Small intestine (tissue), 7 donors: ENCODE results near the gene UCHL3. TPM values are rescaled to one million over a fixed set of nuclear protein-coding genes. Genes with fewer than 3 reads are reported as not detected.

Source experiments
- DNase-seq, 2 donors: peaks; one replicate each; pipeline versions ENCODE4 v3.0.0 to v3.0.0-alpha.2; 2013
- FAIRE-seq: peaks from 2 replicates; lab custom pipeline; 2012; peaks lifted over from hg19 to GRCh38; lab: Jason Lieb, UNC
- H3K27ac ChIP-seq, 3 donors: one replicate each; pipeline ENCODE4 v1.5.1; 2013; ENCODE audit warnings: low read length in 2 of 3, mild to moderate bottlenecking in 2 of 3, control low read depth in 1 of 3, inconsistent platforms in 1 of 3, low read depth in 1 of 3, moderate library complexity in 1 of 3
- H3K27me3 ChIP-seq, 3 donors: one replicate each; pipeline ENCODE4 v1.6.1; 2013; ENCODE audit warnings: low read length in 3 of 3, inconsistent platforms in 1 of 3; ENCODE audit not compliant: control insufficient read depth in 3 of 3, insufficient read depth in 3 of 3
- H3K36me3 ChIP-seq, 3 donors: one replicate each; pipeline ENCODE4 v1.6.1; 2013; ENCODE audit warnings: low read length in 3 of 3, inconsistent platforms in 1 of 3, low read depth in 1 of 3, mild to moderate bottlenecking in 1 of 3, moderate library complexity in 1 of 3; ENCODE audit not compliant: control insufficient read depth in 3 of 3, insufficient read depth in 2 of 3
- H3K4me1 ChIP-seq, 3 donors: one replicate each; pipeline ENCODE4 v1.6.1; 2013; ENCODE audit warnings: low read length in 2 of 3, inconsistent platforms in 1 of 3, low read depth in 1 of 3, mild to moderate bottlenecking in 1 of 3, moderate library complexity in 1 of 3; ENCODE audit not compliant: control insufficient read depth in 3 of 3, insufficient read depth in 2 of 3
- H3K4me3 ChIP-seq, 3 donors: one replicate each; pipeline ENCODE4 v1.5.1; 2013; ENCODE audit warnings: low read length in 3 of 3, control low read depth in 1 of 3, inconsistent platforms in 1 of 3, low read depth in 1 of 3, mild to moderate bottlenecking in 1 of 3, moderate library complexity in 1 of 3
- H3K9me3 ChIP-seq, 2 donors: one replicate each; pipeline ENCODE4 v1.6.1; 2013; ENCODE audit warnings: low read depth in 1 of 2, low read length in 1 of 2; ENCODE audit not compliant: control insufficient read depth in 2 of 2, insufficient read depth in 1 of 2
- WGBS, 3 donors: extraction: QIAGEN DNeasy Blood & Tissue Kit; methylation state at CpG; one replicate each; pipeline ENCODE4 v1.1.7; 2013; 5-methylcytosine and 5-hydroxymethylcytosine counted together
- polyA plus RNA-seq, 4 donors: library from polyadenylated mRNA; stranded (reverse) in 3 of 4; unstranded in 1 of 4; fragments of 200-250 nt in 3 of 4; fragments of 120-200 nt in 1 of 4; gene quantifications; one replicate each; pipeline versions ENCODE4 v1.2.1 to v1.2.3, GENCODE V29; 2013
- donor health status: healthy with polysubstance abuse.
- donor health status: control.
- donor health status: control.
- donor health status: Bipolar disorder and iron deficiency.
- donor health status: healthy.

UCHL3 gene
- polyA plus RNA-seq, 4 donors = 30.3 to 63.2 (median 41.8) TPM

DNA sequence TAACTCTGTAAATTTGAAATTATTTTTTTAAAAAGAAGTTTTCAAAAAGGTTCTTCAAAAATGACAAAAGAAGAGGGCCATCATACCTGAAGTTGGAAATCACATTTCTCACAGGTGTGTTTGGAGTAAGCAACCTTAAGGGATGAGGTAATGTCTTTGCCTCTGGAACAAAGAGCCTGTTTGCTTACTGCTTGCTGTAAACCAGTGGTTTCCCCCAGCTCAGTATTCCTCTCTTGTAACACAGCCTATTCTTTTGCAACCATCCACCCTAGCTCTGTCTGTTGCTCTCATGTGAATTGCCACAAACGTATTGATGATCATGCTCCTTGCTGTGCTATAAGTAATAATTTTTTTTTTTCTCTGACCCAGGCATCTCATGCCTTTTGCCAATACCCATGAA is 38.1 kb downstream of the UCHL3 start:
- Histone ChIP-seq H3K4me1 (no peaks in the 10 kb centered on the region), H3K4me3 (no peak overlapping the region), H3K27ac (no peak overlapping the region), H3K9me3 (no peaks in the 10 kb centered on the region), H3K27me3 (no peaks in the 10 kb centered on the region), H3K36me3 (peaks cover 0 to 5% (median 4%) of the 10 kb centered on the region in 3 donors)
- 76 to 89% (median 79%) methylated on average over 1 of the region's 1 CpG for WGBS, 3 donors
- no peak for FAIRE-seq
- peak in 1 of 2 donors; percentile 7 for DNase-seq

DNA sequence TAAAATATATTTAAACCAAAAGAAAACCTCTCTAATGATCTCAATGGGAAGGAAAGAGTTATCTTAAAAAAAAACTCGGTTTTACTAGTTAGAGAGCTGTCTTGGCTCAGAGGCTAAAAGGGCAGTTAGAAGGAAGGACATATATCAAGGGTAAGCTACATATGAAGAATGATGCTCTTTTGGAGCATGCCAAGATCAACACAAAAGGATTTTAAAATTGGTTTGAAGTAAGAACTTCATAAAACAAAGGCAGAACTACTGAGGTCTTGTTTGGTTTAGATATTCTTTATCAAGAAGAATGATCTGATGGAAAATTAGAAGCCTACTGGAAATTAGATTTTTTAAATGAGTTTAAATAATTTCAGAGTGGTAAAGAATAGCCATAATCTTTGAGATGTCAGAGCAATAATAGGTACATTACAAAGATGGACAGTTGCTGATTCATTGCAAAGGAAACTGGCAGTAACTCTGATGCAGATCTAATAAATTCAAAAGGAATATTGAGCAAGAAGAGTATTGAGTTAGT is 47.1 kb downstream of the UCHL3 start:
- 46 to 75% (median 73%) methylated on average over 1 of the region's 1 CpG for WGBS, 3 donors
- no peaks in the 10 kb centered on the region for H3K9me3 ChIP-seq
- FAIRE-seq (no peak), DNase-seq (no peak)
- H3K27me3 ChIP-seq = no peaks in the 10 kb centered on the region
- no peak overlapping the region for H3K27ac ChIP-seq
- no peaks in the 10 kb centered on the region for H3K4me1 ChIP-seq
- H3K4me3 ChIP-seq = no peak overlapping the region
- H3K36me3 ChIP-seq = peaks cover 0 to 5% (median 3%) of the 10 kb centered on the region in 3 donors

GRCh38 chr13:75600371-75600770 is 50.8 kb downstream of the UCHL3 start:
- no peaks in the 10 kb centered on the region for H3K4me1 ChIP-seq
- H3K27ac ChIP-seq = no peak overlapping the region
- DNase-seq (no peak), FAIRE-seq (no peak)
- no peaks in the 10 kb centered on the region for H3K9me3 ChIP-seq
- peaks cover 0 to 11% (median 1%) of the 10 kb centered on the region in 3 donors for H3K36me3 ChIP-seq
- no peaks in the 10 kb centered on the region for H3K27me3 ChIP-seq
- 62 to 80% (median 69%) methylated on average over 4 of the region's 4 CpGs for WGBS, 3 donors
- H3K4me3 ChIP-seq = no peak overlapping the region

DNA sequence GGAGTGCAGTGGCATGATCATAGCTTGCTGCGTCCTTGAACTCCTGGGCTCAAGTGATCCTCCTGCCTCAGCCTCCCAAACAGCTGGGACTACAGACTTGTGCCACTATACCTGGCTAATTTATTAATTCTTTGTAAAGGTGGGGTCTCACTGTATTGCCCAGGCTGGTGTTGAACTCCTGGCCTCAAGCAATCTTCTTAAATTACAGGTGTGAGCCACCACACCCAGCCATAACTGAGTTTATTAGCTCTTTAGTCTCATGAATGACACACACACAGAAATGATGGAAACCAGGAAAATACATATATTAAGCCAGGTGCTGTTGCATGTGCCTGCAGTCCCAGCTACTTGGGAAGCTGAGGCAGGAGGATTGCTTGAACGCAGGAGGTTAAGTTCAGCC is 53.4 kb downstream of the UCHL3 start:
- Histone ChIP-seq H3K4me3 (no peak overlapping the region), H3K27me3 (no peaks in the 10 kb centered on the region), H3K27ac (no peak overlapping the region), H3K4me1 (no peaks in the 10 kb centered on the region), H3K36me3 (peaks cover 0 to 14% (median 1%) of the 10 kb centered on the region in 3 donors), H3K9me3 (no peaks in the 10 kb centered on the region)
- FAIRE-seq (no peak), DNase-seq (peak; percentile 9 to 18)
- 93 to 99% (median 98%) methylated on average over 2 of the region's 2 CpGs for WGBS, 3 donors

DNA sequence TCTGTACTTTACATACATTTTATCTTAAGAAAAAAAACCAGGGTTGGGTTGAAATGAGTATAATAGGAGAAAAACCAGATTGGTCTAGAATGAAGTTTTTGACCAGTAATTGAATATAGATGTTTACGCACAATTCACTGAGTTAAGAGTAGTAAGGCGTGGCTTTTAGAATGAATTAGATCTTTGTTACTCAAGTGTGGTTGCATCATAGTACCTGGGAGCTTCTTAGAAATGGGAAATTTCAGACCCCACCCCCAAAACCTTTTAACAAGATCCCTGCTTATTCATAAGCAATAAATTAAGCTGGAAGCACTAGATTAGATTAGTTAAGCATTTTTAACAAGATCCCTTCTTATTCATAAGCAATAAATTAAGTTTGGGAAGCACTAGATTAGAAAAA is 57.9 kb downstream of the UCHL3 start:
- Histone ChIP-seq H3K27me3 (no peaks in the 10 kb centered on the region), H3K36me3 (peaks cover 0 to 11% (median 0%) of the 10 kb centered on the region in 3 donors), H3K27ac (no peak overlapping the region), H3K9me3 (no peaks in the 10 kb centered on the region), H3K4me3 (no peak overlapping the region), H3K4me1 (no peaks in the 10 kb centered on the region)
- peak in 1 of 2 donors; percentile 7 for DNase-seq
- FAIRE-seq = no peak
- WGBS, 3 donors = 92 to 98% (median 95%) methylated on average over 2 of the region's 2 CpGs

- H3K4me1 ChIP-seq = no peaks in the 10 kb centered on the region
- H3K27ac ChIP-seq = no peak overlapping the region
- H3K36me3 ChIP-seq = peaks cover 0 to 3% (median 0%) of the 10 kb centered on the region in 3 donors
- H3K9me3 ChIP-seq = no peaks in the 10 kb centered on the region
- no peak overlapping the region for H3K4me3 ChIP-seq
- DNase-seq (no peak), FAIRE-seq (no peak)
- no peaks in the 10 kb centered on the region for H3K27me3 ChIP-seq
Measured at GRCh38 chr13:75610466-75610865, 60.9 kb downstream of the UCHL3 start.

GRCh38 chr13:75612354-75612753 is 62.8 kb downstream of the UCHL3 start:
- DNase-seq (no peak), FAIRE-seq (no peak)
- H3K9me3 ChIP-seq = no peaks in the 10 kb centered on the region
- no peaks in the 10 kb centered on the region for H3K4me1 ChIP-seq
- H3K4me3 ChIP-seq = no peak overlapping the region
- 83 to 91% (median 88%) methylated on average over 2 of the region's 2 CpGs for WGBS, 3 donors
- H3K27me3 ChIP-seq = no peaks in the 10 kb centered on the region
- no peak overlapping the region for H3K27ac ChIP-seq
- peaks cover 0 to 4% (median 4%) of the 10 kb centered on the region in 3 donors for H3K36me3 ChIP-seq

DNA sequence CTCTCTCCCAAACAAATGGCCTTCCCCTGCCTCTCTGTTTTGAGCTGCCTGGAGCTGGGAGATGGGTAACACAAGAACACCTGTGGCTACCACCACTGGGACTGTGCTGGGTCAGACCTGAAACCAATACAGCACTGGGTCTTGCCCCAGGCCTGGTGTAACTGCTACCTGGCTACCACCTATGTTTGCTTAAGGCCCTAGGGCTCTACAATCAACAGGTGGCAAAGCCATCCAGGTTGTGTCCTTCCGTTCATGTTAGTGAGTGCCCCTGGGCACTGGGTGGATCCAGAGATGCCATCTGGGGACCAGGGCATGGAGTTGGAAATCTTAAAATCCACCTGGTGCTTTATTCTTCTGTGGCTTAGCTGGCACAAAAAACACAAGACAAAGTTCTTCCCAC is 67.6 kb downstream of the UCHL3 start:
- H3K4me3 ChIP-seq = no peak overlapping the region
- 79 to 96% (median 91%) methylated on average over 1 of the region's 1 CpG for WGBS, 3 donors
- DNase-seq (no peak), FAIRE-seq (no peak)
- H3K4me1 ChIP-seq = no peaks in the 10 kb centered on the region
- peaks cover 0 to 4% (median 4%) of the 10 kb centered on the region in 3 donors for H3K36me3 ChIP-seq
- no peaks in the 10 kb centered on the region for H3K27me3 ChIP-seq
- no peaks in the 10 kb centered on the region for H3K9me3 ChIP-seq
- no peak overlapping the region for H3K27ac ChIP-seq

- H3K9me3 ChIP-seq = no peaks in the 10 kb centered on the region
- FAIRE-seq (no peak), DNase-seq (no peak)
- no peaks in the 10 kb centered on the region for H3K4me1 ChIP-seq
- no peak overlapping the region for H3K4me3 ChIP-seq
- WGBS, 3 donors = 1 to 40% (median 5%) methylated on average over 1 of the region's 1 CpG
- peaks cover 0 to 5% (median 4%) of the 10 kb centered on the region in 3 donors for H3K36me3 ChIP-seq
- no peaks in the 10 kb centered on the region for H3K27me3 ChIP-seq
- no peak overlapping the region for H3K27ac ChIP-seq
Measured at GRCh38 chr13:75618308-75618707, 68.7 kb downstream of the UCHL3 start.
